K562 (cell line): ENCODE measurements around the gene ARHGAP12. TPM values are rescaled to one million over a fixed set of nuclear protein-coding genes. Genes with fewer than 3 reads are reported as not detected.

ENCODE experiments used
- ATAC-seq: fragments of 200-7000 bp; cut with Tn5 transposase; 3 replicates; pipeline ENCODE4 v1.9.1; 2020; ENCODE audit warnings: moderate library complexity
- BruUV-seq: library from RNA; stranded (reverse); fragments of 400-500 nt; replicated peaks from 2 replicates; lab custom pipeline; 2021; lab: Mats Ljungman, UMichigan
- CTCF ChIA-PET: fragments of 300-600 bp; formaldehyde crosslinking; extraction: SDS; loops from one replicate; lab custom pipeline; 2021; ENCODE audit warnings: low intra/inter-chr PET ratio; lab: Yijun Ruan, JAX
- POLR2A ChIA-PET: fragments of 300-600, 350-650 bp; sonication (Branson Sonifier 250); formaldehyde crosslinking; extraction: SDS; loops from one replicate; lab custom pipeline; 2021; ENCODE audit warnings: antibody characterized with exemption, inconsistent platforms; lab: Yijun Ruan, JAX
- DNase-seq, 4 experiments: peaks; one replicate each; pipeline versions ENCODE4 v3.0.0 to v3.0.0-alpha.2; 2011 to 2018; ENCODE audit warnings: low spot score in 3 of 4, mixed read lengths in 3 of 4; ENCODE audit errors: extremely low read depth in 1 of 4
- FAIRE-seq: peaks from 2 replicates; lab custom pipeline; 2011; peaks lifted over from hg19 to GRCh38; lab: Jason Lieb, UNC
- H2AFZ ChIP-seq: 2 replicates; pipeline ENCODE4 v1.6.0; 2011; ENCODE audit warnings: low read depth, low read length, control low read depth, inconsistent platforms
- H3K27ac ChIP-seq: fragments of 200-600 bp; 3 replicates; pipeline ENCODE4 v1.8.0; 2011; ENCODE audit warnings: low read depth, mild to moderate bottlenecking, control low read depth, inconsistent platforms, low read length, moderate library complexity, mixed read lengths; ENCODE audit errors: extremely low read depth
- H3K27me3 ChIP-seq, 2 experiments: fragments of 300-600 bp in 1 of 2; 2 replicates in 1 of 2; 3 replicates in 1 of 2; pipeline versions ENCODE4 v1.6.0 to v1.8.0; 2011; ENCODE audit warnings: inconsistent platforms in 2 of 2, low read length in 2 of 2, mild to moderate bottlenecking in 1 of 2, mixed read lengths in 1 of 2, moderate library complexity in 1 of 2; ENCODE audit not compliant: control insufficient read depth in 2 of 2, insufficient read depth in 2 of 2
- H3K36me3 ChIP-seq: fragments of 300-600 bp; 3 replicates; pipeline ENCODE4 v1.8.0; 2011; ENCODE audit warnings: mild to moderate bottlenecking, low read length, inconsistent platforms; ENCODE audit not compliant: control insufficient read depth, insufficient read depth
- H3K4me1 ChIP-seq, 2 experiments: fragments of 200-600 bp in 1 of 2; replicated peaks in 1 of 2; 2 replicates in 1 of 2; 3 replicates in 1 of 2; pipeline versions ENCODE4 v1.5.1 to v1.8.0; 2011; ENCODE audit warnings: inconsistent platforms in 2 of 2, low read length in 2 of 2, mild to moderate bottlenecking in 1 of 2, mixed read lengths in 1 of 2, moderate library complexity in 1 of 2; ENCODE audit not compliant: control insufficient read depth in 2 of 2, insufficient read depth in 2 of 2
- H3K4me2 ChIP-seq: 2 replicates; pipeline ENCODE4 v1.6.1; 2011; ENCODE audit warnings: low read length, control low read depth, inconsistent platforms, mixed read lengths; ENCODE audit not compliant: insufficient read depth
- H3K4me3 ChIP-seq: fragments of 200-600 bp; sonication (generic), shearing (Covaris generic); 2 replicates; pipeline ENCODE4 v1.5.1; 2016; ENCODE audit warnings: control low read depth, inconsistent platforms
- H3K79me2 ChIP-seq: fragments of 200-600 bp; 3 replicates; pipeline ENCODE4 v1.8.0; 2011; ENCODE audit warnings: low read length, inconsistent platforms; ENCODE audit not compliant: control insufficient read depth, insufficient read depth
- H3K9ac ChIP-seq, 2 experiments: 2 replicates each; pipeline versions ENCODE4 v1.6.0 to v1.6.1; 2011; ENCODE audit warnings: low read depth in 2 of 2, low read length in 2 of 2, control low read depth in 1 of 2, inconsistent platforms in 1 of 2, mild to moderate bottlenecking in 1 of 2, mixed read lengths in 1 of 2; ENCODE audit not compliant: insufficient read depth in 1 of 2
- H3K9me1 ChIP-seq: one replicate; pipeline ENCODE4 v1.6.0; 2011; ENCODE audit warnings: inconsistent platforms, mild to moderate bottlenecking, low read length, moderate library complexity; ENCODE audit not compliant: control insufficient read depth, insufficient read depth
- H3K9me3 ChIP-seq: replicated peaks from 2 replicates; pipeline ENCODE4 v1.5.1; 2011; ENCODE audit warnings: low read depth, low read length, inconsistent platforms; ENCODE audit not compliant: control insufficient read depth, insufficient read depth
- H4K20me1 ChIP-seq: replicated peaks from 2 replicates; pipeline ENCODE4 v1.6.1; 2011; ENCODE audit warnings: low read length, inconsistent platforms, mixed read lengths; ENCODE audit not compliant: control insufficient read depth, insufficient read depth
- ARHGAP35 ChIP-seq: fragments of 450-650 bp; IDR thresholded peaks from 2 replicates; pipeline ENCODE4 v1.6.1; 2018; ENCODE audit not compliant: partially characterized antibody
- PHTF2 ChIP-seq: fragments of 250-450 bp; sonication (Bioruptor Pico); IDR thresholded peaks from 2 replicates; pipeline ENCODE4 v1.5.0; 2021; ENCODE audit warnings: mild to moderate bottlenecking
- TEAD2 ChIP-seq: fragments of 450-650 bp; IDR thresholded peaks from 2 replicates; pipeline ENCODE4 v1.6.1; 2016; ENCODE audit warnings: missing genetic modification characterization, control low read depth, missing compliant biosample characterization
- U2AF1 ChIP-seq: fragments of 200-400 bp; formaldehyde crosslinking; optimal IDR thresholded peaks from 2 replicates; pipeline ENCODE3; 2017; ENCODE audit warnings: mild to moderate bottlenecking, low read depth, low read length, moderate library complexity
- ZNF184 ChIP-seq: sonication (generic); formaldehyde crosslinking; IDR thresholded peaks from 2 replicates; pipeline ENCODE4 v1.5.0; 2020; ENCODE audit warnings: missing genetic modification reagents
- WGBS: fragments of 100-300 bp; shearing (Covaris generic); methylation state at CpG from one replicate; pipeline ENCODE4 v1.1.6; 2016; ENCODE audit warnings: low coverage, mixed read lengths; ENCODE audit not compliant: insufficient coverage; ENCODE audit errors: missing lambda C conversion rate; 5-methylcytosine and 5-hydroxymethylcytosine counted together
- in situ Hi-C: fragments of 300-500 bp; cut with MboI; formaldehyde crosslinking; loops from 4 replicates; pipeline ENCODE4 v1.15.0; 2018; ENCODE audit warnings: inconsistent platforms, mixed read lengths
- intact Hi-C: fragments of 100-400 bp; cut with micrococcal nuclease; formaldehyde crosslinking; loops from 2 replicates; pipeline ENCODE4 v1.14.2; 2022
- polyA plus RNA-seq, 8 experiments: library from polyadenylated mRNA; depleted of rRNA in 4 of 8; stranded (reverse) in 5 of 8; unstranded in 3 of 8; fragments of >200 nt; fragmentation: Nextera tagmentation in 2 of 8; fragmentation: Illumina TruSeq in 1 of 8; extraction: Ambion mirVana in 2 of 8; extraction: Trizol in 1 of 8; gene quantifications; 2 replicates each; pipeline versions ENCODE4 v1.2.1 to v1.2.3, GENCODE V29; 2011 to 2014; ENCODE audit warnings: inconsistent platforms in 1 of 8, missing spikeins in 1 of 8
- total RNA-seq, 7 experiments: library from RNA; depleted of rRNA in 6 of 7; stranded (reverse); fragments of >200 nt in 6 of 7; fragmentation: Illumina TruSeq in 2 of 7; extraction: Trizol in 2 of 7; gene quantifications; 2 replicates each; pipeline versions ENCODE4 v1.2.1 to v1.2.3, GENCODE V29; 2011 to 2021; ENCODE audit warnings: low replicate concordance in 1 of 7
- TF ChIP-seq, protein P1 (sequence below): fragments of 450-650 bp; formaldehyde crosslinking; IDR thresholded peaks from 2 replicates; pipeline ENCODE4 v1.4.0; 2020; ENCODE audit warnings: mild to moderate bottlenecking, moderate library complexity
- TF ChIP-seq, protein P2 (sequence below): IDR thresholded peaks from 2 replicates; pipeline ENCODE4 v1.6.1; 2011; ENCODE audit warnings: borderline replicate concordance, low read depth, mild to moderate bottlenecking, moderate library complexity, low read length; ENCODE audit not compliant: insufficient read depth, poor library complexity, severe bottlenecking
- TF ChIP-seq, protein P3 (sequence below): IDR thresholded peaks from 3 replicates; pipeline ENCODE4 v1.6.1; 2011; ENCODE audit warnings: borderline replicate concordance, mild to moderate bottlenecking, moderate library complexity; ENCODE audit not compliant: insufficient read length; ENCODE audit errors: extremely low read depth

The ARHGAP12 gene
- total and polyA plus RNA-seq, 9 of the 15 experiments (the other 6 are each of a cell fraction or from before 2014, with no cell fraction given): 4.4 to 18.7 (median 10.1) TPM

DNA sequence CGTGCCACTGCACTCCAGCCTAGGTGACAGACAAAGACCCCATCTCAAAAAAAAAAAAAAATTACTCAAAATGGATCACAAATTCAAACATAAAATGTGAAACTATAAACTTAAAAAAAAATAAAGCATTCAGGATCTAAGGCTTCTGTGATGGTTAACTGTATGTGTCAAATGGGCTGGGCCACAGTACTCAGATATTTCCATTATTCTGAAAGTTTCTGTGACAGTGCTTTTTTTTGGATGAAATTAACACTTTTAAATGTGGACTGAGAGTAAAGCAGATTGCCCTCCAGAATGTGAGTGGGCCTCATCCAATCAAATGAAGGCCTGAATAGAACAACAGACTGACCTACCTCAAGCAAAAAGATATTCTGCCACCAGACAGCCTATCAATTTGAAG, 26.0 kb downstream of the ARHGAP12 start (continued):
- TF ChIP-seq, protein P1, sequence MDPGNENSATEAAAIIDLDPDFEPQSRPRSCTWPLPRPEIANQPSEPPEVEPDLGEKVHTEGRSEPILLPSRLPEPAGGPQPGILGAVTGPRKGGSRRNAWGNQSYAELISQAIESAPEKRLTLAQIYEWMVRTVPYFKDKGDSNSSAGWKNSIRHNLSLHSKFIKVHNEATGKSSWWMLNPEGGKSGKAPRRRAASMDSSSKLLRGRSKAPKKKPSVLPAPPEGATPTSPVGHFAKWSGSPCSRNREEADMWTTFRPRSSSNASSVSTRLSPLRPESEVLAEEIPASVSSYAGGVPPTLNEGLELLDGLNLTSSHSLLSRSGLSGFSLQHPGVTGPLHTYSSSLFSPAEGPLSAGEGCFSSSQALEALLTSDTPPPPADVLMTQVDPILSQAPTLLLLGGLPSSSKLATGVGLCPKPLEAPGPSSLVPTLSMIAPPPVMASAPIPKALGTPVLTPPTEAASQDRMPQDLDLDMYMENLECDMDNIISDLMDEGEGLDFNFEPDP (CRISPR knock-in tag): no peak
- no peak for TF ChIP-seq ARHGAP35

DNA sequence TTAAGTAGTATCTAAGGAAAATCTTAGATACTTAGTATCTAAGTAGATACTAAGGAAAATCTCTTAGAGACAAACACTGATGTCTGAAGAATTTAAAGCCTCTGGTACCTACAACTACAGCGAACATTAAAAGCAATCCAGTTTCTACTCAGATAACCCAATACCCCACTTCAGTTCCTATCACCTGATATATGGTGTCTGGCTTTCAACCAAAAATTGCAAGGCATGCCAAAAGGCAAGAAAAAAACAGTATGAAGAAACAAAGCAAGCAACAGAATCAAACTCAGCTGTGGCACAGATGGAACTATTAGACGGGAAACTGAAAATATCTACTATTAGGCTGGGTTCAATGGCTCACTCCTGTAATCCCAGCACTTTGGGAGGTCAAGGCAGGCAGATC, 31.1 kb downstream of the ARHGAP12 start:
- intact Hi-C loops: no loop called here
- H3K9me1 ChIP-seq: no peaks in the 10 kb centered on the region
- H3K36me3 ChIP-seq: peaks cover 7% of the 10 kb centered on the region; the same call in 1 of the 3 replicates
- BruUV-seq: no TSS peak
- H3K79me2 ChIP-seq: peaks cover 52% of the 10 kb centered on the region
- H3K27me3 ChIP-seq: no peaks in the 10 kb centered on the region
- in situ Hi-C loops: no loop called here
- ChIA-PET CTCF (no interaction called here), POLR2A (no interaction called here)
- H2AFZ ChIP-seq: no peak overlapping the region
- H3K4me1 ChIP-seq: peaks cover 0 to 8% of the 10 kb centered on the region in 2 experiments; a peak in 1 of 5 replicates
- DNase-seq (no peak), FAIRE-seq (no peak), ATAC-seq (no peak)
- no peak overlapping the region for H3K9ac ChIP-seq
- no peak overlapping the region for H3K4me3 ChIP-seq
- no peak overlapping the region for H3K27ac ChIP-seq
- H3K4me2 ChIP-seq: no peak overlapping the region
- 73% methylated on average over 2 of the region's 2 CpGs for WGBS
- H3K9me3 ChIP-seq: no peaks in the 10 kb centered on the region
- H4K20me1 ChIP-seq: 0 out of 2 replicates have a peak, but pooled peaks cover 4% of the 10 kb centered on the region
- TF ChIP-seq, protein P2, sequence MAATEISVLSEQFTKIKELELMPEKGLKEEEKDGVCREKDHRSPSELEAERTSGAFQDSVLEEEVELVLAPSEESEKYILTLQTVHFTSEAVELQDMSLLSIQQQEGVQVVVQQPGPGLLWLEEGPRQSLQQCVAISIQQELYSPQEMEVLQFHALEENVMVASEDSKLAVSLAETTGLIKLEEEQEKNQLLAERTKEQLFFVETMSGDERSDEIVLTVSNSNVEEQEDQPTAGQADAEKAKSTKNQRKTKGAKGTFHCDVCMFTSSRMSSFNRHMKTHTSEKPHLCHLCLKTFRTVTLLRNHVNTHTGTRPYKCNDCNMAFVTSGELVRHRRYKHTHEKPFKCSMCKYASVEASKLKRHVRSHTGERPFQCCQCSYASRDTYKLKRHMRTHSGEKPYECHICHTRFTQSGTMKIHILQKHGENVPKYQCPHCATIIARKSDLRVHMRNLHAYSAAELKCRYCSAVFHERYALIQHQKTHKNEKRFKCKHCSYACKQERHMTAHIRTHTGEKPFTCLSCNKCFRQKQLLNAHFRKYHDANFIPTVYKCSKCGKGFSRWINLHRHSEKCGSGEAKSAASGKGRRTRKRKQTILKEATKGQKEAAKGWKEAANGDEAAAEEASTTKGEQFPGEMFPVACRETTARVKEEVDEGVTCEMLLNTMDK: no peak
- TF ChIP-seq, protein P3, sequence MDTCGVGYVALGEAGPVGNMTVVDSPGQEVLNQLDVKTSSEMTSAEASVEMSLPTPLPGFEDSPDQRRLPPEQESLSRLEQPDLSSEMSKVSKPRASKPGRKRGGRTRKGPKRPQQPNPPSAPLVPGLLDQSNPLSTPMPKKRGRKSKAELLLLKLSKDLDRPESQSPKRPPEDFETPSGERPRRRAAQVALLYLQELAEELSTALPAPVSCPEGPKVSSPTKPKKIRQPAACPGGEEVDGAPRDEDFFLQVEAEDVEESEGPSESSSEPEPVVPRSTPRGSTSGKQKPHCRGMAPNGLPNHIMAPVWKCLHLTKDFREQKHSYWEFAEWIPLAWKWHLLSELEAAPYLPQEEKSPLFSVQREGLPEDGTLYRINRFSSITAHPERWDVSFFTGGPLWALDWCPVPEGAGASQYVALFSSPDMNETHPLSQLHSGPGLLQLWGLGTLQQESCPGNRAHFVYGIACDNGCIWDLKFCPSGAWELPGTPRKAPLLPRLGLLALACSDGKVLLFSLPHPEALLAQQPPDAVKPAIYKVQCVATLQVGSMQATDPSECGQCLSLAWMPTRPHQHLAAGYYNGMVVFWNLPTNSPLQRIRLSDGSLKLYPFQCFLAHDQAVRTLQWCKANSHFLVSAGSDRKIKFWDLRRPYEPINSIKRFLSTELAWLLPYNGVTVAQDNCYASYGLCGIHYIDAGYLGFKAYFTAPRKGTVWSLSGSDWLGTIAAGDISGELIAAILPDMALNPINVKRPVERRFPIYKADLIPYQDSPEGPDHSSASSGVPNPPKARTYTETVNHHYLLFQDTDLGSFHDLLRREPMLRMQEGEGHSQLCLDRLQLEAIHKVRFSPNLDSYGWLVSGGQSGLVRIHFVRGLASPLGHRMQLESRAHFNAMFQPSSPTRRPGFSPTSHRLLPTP: no peak
- no peak for TF ChIP-seq PHTF2
- TF ChIP-seq TEAD2 (tag): no peak
- TF ChIP-seq U2AF1: no peak
- TF ChIP-seq ZNF184 (CRISPR knock-in tag): no peak
